SK-N-SH (cell line): ENCODE measurements around the gene VCAN.

ENCODE experiments used
- POLR2AphosphoS5 ChIP-seq: IDR thresholded peaks from 2 replicates; pipeline ENCODE4 v1.6.1; 2012; ENCODE audit warnings: low read depth, low read length
- REST ChIP-seq: IDR thresholded peaks from 2 replicates; pipeline ENCODE4 v1.6.1; 2012; ENCODE audit warnings: mild to moderate bottlenecking, low read depth, low read length, moderate library complexity
- TAF1 ChIP-seq: IDR thresholded peaks from 2 replicates; pipeline ENCODE4 v1.6.1; 2012; ENCODE audit warnings: low read depth, mild to moderate bottlenecking, low read length, moderate library complexity, borderline replicate concordance
- YY1 ChIP-seq: IDR thresholded peaks from 2 replicates; pipeline ENCODE4 v1.4.0; 2012; ENCODE audit warnings: low read depth, mild to moderate bottlenecking
- TF ChIP-seq, protein P1 (sequence below): fragments of 200-600 bp; sonication (generic); IDR thresholded peaks from 2 replicates; pipeline ENCODE4 v1.6.1; 2017; ENCODE audit warnings: antibody characterized with exemption, mild to moderate bottlenecking, moderate library complexity

DNA sequence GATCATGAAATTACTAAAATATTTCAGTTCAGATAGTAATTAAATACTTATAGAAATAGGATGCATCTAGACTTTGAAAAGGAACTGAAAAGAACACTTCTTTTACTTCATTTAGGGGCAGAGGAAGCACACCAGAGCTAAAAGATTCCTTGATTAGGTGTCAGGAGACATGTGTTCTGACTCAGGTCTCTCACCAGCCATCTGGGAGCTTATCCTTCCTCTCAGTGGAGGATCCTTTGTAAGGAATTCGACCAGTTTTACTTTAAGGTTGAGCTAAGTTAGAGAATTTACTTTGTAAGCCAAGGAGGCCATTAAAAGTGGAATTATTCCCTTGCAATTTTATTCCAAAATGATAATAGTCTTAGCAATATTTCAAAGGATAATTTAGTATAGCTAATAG lies 16.7 kb downstream of the VCAN start:
- TF ChIP-seq, protein P1, sequence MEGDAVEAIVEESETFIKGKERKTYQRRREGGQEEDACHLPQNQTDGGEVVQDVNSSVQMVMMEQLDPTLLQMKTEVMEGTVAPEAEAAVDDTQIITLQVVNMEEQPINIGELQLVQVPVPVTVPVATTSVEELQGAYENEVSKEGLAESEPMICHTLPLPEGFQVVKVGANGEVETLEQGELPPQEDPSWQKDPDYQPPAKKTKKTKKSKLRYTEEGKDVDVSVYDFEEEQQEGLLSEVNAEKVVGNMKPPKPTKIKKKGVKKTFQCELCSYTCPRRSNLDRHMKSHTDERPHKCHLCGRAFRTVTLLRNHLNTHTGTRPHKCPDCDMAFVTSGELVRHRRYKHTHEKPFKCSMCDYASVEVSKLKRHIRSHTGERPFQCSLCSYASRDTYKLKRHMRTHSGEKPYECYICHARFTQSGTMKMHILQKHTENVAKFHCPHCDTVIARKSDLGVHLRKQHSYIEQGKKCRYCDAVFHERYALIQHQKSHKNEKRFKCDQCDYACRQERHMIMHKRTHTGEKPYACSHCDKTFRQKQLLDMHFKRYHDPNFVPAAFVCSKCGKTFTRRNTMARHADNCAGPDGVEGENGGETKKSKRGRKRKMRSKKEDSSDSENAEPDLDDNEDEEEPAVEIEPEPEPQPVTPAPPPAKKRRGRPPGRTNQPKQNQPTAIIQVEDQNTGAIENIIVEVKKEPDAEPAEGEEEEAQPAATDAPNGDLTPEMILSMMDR, result no peak
- TF ChIP-seq POLR2AphosphoS5, result no peak
- no peak for TF ChIP-seq YY1
- no peak for TF ChIP-seq REST
- no peak for TF ChIP-seq TAF1
